ENCODE data around the gene GPC5.

The GPC5 gene

DNA sequence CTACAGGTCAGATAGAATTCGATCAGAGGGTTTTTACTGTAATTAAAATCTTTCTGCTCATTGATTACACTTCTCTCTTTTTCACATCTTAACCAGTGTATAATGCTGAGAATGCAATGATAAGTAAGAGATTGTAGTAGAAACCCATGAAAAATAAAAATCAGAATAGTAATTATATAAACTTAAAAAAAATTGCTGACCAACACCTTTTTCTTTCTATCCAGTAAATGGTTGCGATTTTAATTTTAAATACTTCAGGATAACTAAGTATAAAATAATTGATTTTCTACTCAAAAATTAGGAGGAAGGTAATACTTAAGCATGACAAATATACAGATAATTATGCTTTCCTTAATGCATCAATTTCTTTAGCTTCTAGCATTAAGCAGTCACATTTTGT is 917.6 kb downstream of the GPC5 start:
- H3K9ac ChIP-seq (ENCODE audit: low read depth, low read length) = no peak overlapping the region
- no peaks in the 10 kb centered on the region for H3K9me3 ChIP-seq (ENCODE audit: insufficient read depth, low read depth, low read length)
- H3K36me3 ChIP-seq (ENCODE audit: insufficient read depth, low read length) = no peaks in the 10 kb centered on the region
- H3K27ac ChIP-seq (ENCODE audit: low read depth, low read length) = no peak overlapping the region
- H3K27me3 ChIP-seq (ENCODE audit: insufficient read depth, low read length) = no peaks in the 10 kb centered on the region
- no peaks in the 10 kb centered on the region for H3K4me1 ChIP-seq (ENCODE audit: insufficient read depth, low read length)
- WGBS = no CpG with 5 or more reads among the region's 2 CpGs
- no peak overlapping the region for H3K4me3 ChIP-seq (ENCODE audit: low read length)

DNA sequence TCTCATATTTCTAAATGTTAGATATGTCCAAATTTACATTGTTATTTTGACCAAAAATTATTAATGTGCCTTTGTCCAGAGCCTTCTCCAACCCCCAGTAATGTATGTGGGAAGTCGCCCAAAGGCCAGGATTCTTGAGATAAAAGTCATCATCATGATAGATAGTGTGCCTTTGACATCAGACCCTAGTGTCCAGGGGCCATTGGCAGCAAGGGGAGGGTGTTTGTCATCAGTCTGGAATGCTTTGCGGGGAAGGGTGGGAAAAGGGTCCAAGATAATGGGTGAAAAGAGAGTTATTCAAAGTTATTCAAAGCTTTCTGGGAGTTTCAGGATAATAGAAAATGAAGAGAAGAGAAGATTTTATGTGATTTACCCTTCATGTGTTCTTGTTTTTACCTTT is 918.6 kb downstream of the GPC5 start:
- no peaks in the 10 kb centered on the region for H3K9me3 ChIP-seq (ENCODE audit: insufficient read depth, low read depth, low read length)

DNA sequence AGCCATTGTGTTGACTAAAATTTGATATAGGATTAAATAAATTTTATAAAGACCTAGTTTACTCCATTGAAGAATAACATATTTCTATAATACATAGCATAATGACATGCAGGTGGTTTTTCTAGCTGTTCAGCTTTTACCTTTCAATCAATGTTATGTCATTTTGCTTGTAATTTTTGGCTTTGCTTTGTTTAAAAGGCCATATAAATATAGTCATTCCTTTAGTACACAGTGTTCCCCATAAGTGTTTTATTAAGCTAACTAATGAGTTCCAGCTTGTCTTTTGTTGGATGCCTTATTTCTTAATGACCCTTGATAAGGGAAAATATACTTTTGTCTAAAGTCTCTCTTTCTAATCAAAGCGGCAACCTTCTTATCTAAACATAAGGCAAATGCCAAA is 921.9 kb downstream of the GPC5 start:
- H3K9me3 ChIP-seq (ENCODE audit: insufficient read depth, low read depth, low read length) = no peaks in the 10 kb centered on the region
- no peak overlapping the region for H3K27ac ChIP-seq (ENCODE audit: low read depth, low read length)
- H3K27me3 ChIP-seq (ENCODE audit: insufficient read depth, low read length) = no peaks in the 10 kb centered on the region
- H3K4me3 ChIP-seq (ENCODE audit: low read length) = no peak overlapping the region
- H3K9ac ChIP-seq (ENCODE audit: low read depth, low read length) = no peak overlapping the region
- no peaks in the 10 kb centered on the region for H3K36me3 ChIP-seq (ENCODE audit: insufficient read depth, low read length)
- no peaks in the 10 kb centered on the region for H3K4me1 ChIP-seq (ENCODE audit: insufficient read depth, low read length)
- WGBS = 100% methylated on average over 1 of the region's 1 CpG

More for the DNA sequence above, 918.6 kb downstream of the GPC5 start:
- WGBS = 86% methylated on average over 2 of the region's 2 CpGs
- H3K27ac ChIP-seq (ENCODE audit: low read depth, low read length) = no peak overlapping the region
- H3K4me1 ChIP-seq (ENCODE audit: insufficient read depth, low read length) = no peaks in the 10 kb centered on the region
- no peaks in the 10 kb centered on the region for H3K36me3 ChIP-seq (ENCODE audit: insufficient read depth, low read length)
- no peak overlapping the region for H3K9ac ChIP-seq (ENCODE audit: low read depth, low read length)
- H3K4me3 ChIP-seq (ENCODE audit: low read length) = no peak overlapping the region
- no peaks in the 10 kb centered on the region for H3K27me3 ChIP-seq (ENCODE audit: insufficient read depth, low read length)

DNA sequence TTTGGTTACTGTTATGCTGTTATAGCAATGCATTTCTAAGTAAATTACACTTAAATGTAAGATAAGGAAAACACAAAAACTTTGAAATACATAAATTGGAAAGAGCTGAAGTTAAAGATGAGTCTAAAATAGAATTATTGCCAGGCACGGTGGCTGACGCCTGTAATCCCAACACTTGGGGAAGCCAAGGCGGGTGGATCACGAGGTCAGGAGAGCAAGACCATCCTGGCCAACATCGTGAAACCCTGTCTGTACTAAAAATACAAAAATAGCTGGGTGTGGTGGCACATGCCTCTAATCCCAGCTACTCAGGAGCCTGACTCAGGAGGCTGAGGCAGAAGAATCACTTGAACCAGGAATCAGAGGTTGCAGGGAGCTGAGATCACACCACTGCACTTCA is 922.8 kb downstream of the GPC5 start:
- H3K27me3 ChIP-seq (ENCODE audit: insufficient read depth, low read length) = no peaks in the 10 kb centered on the region
- H3K36me3 ChIP-seq (ENCODE audit: insufficient read depth, low read length) = no peaks in the 10 kb centered on the region
- H3K9ac ChIP-seq (ENCODE audit: low read depth, low read length) = no peak overlapping the region
- no peaks in the 10 kb centered on the region for H3K4me1 ChIP-seq (ENCODE audit: insufficient read depth, low read length)
- no peak overlapping the region for H3K4me3 ChIP-seq (ENCODE audit: low read length)
- H3K27ac ChIP-seq (ENCODE audit: low read depth, low read length) = no peak overlapping the region
- H3K9me3 ChIP-seq (ENCODE audit: insufficient read depth, low read depth, low read length) = no peaks in the 10 kb centered on the region
- 93% methylated on average over 5 of the region's 5 CpGs for WGBS

DNA sequence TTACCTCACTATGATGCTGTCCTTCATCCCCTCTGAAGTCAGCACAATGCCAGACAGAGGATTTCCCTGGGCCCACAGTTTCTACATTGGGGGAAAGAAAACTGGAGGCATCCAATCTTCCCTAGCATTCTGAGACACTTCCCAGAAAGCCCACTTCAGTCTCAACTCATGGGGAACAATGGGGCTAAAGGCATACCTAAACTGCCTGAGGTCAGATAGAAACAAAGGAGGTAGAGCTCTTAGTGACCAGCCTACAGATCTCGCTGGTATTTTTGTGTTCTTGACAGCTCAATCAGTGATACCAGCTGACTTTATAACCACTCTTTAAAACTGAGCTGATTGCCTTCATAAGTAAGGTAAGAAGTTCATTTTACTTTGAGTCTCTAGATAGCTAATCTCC is 947.2 kb downstream of the GPC5 start:
- Histone ChIP-seq H3K4me1 (ENCODE audit: insufficient read depth, low read length) (peaks cover 10% of the 10 kb centered on the region; the same call in 1 of the 2 replicates), H3K27ac (ENCODE audit: low read depth, low read length) (no peak overlapping the region), H3K27me3 (ENCODE audit: insufficient read depth, low read length) (no peaks in the 10 kb centered on the region), H3K9ac (ENCODE audit: low read depth, low read length) (no peak overlapping the region), H3K9me3 (ENCODE audit: insufficient read depth, low read depth, low read length) (no peaks in the 10 kb centered on the region), H3K4me3 (ENCODE audit: low read length) (no peak overlapping the region), H3K36me3 (ENCODE audit: insufficient read depth, low read length) (no peaks in the 10 kb centered on the region)
- 88% methylated on average over 1 of the region's 1 CpG for WGBS

DNA sequence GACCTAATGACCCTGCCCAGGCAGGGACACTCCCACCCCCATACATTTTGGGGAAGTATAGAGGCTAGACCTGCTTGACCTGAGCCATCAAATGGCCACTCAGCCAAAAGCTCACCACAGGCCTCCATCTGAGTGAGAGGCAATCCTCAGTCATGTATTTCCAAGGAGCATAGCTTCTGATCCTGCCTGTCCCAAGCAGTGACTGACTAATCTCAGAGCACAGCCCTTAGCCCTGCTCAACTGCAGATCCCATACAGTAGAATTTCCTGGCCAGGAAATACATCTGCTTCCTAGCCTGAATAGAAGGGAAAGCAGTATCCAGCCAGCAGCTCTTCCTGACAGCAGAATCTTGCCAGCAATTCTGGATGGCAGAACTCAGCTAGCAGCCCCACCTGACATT is 947.6 kb downstream of the GPC5 start:
- Histone ChIP-seq H3K9me3 (ENCODE audit: insufficient read depth, low read depth, low read length) (no peaks in the 10 kb centered on the region), H3K4me3 (ENCODE audit: low read length) (no peak overlapping the region), H3K27me3 (ENCODE audit: insufficient read depth, low read length) (no peaks in the 10 kb centered on the region)

DNA sequence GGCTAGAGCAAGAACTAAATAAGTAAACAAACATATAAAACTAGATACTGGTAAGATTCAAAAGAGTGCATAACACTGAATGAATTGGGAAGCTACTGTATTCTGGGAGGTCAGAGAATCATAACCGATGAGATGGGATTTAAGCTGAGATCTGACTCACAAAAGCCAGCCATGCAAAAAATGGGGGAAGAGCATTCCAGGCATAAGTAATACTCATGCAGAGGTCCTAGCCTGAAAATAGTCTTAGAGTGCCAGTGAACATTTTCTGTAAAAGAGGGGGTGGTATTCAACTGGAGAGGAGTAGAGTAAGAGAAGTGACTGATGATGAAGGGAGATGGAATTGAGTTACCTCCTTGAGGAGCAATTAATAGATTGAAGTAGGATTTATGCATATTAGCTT is 956.2 kb downstream of the GPC5 start:
- Histone ChIP-seq H3K9me3 (ENCODE audit: insufficient read depth, low read depth, low read length) (peaks cover 16% of the 10 kb centered on the region), H3K4me3 (ENCODE audit: low read length) (no peak overlapping the region), H3K27ac (ENCODE audit: low read depth, low read length) (no peak overlapping the region), H3K4me1 (ENCODE audit: insufficient read depth, low read length) (no peaks in the 10 kb centered on the region), H3K36me3 (ENCODE audit: insufficient read depth, low read length) (no peaks in the 10 kb centered on the region), H3K9ac (ENCODE audit: low read depth, low read length) (no peak overlapping the region), H3K27me3 (ENCODE audit: insufficient read depth, low read length) (no peaks in the 10 kb centered on the region)
- 92% methylated on average over 1 of the region's 1 CpG for WGBS

More for the DNA sequence above, 947.6 kb downstream of the GPC5 start:
- no peaks in the 10 kb centered on the region for H3K36me3 ChIP-seq (ENCODE audit: insufficient read depth, low read length)
- H3K9ac ChIP-seq (ENCODE audit: low read depth, low read length) = no peak overlapping the region
- H3K27ac ChIP-seq (ENCODE audit: low read depth, low read length) = no peak overlapping the region
- peaks cover 10% of the 10 kb centered on the region; the same call in 1 of the 2 replicates for H3K4me1 ChIP-seq (ENCODE audit: insufficient read depth, low read length)

DNA sequence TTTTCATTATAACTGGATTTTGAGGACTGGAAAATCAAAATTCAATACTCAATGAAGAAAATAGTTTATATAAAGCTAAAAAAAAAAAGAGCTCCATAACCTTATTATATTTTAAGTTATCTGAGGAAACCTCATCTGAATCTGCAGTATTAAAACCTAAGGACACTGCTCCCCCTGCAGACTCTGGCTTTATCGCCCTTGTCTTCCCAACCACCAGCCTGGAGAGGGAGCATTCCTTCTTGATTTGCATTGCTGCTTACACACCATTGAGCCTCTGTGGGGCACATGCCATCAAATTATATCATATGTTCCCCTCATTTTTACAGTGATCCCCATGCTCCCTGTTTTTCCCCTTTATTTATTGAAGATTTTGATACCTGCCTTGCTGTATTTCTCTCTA is 956.8 kb downstream of the GPC5 start:
- Histone ChIP-seq H3K9me3 (ENCODE audit: insufficient read depth, low read depth, low read length) (peaks cover 22% of the 10 kb centered on the region), H3K4me3 (ENCODE audit: low read length) (no peak overlapping the region), H3K27me3 (ENCODE audit: insufficient read depth, low read length) (no peaks in the 10 kb centered on the region), H3K4me1 (ENCODE audit: insufficient read depth, low read length) (no peaks in the 10 kb centered on the region), H3K9ac (ENCODE audit: low read depth, low read length) (no peak overlapping the region), H3K36me3 (ENCODE audit: insufficient read depth, low read length) (no peaks in the 10 kb centered on the region), H3K27ac (ENCODE audit: low read depth, low read length) (no peak overlapping the region)
- 28% methylated on average over 1 of the region's 1 CpG for WGBS

DNA sequence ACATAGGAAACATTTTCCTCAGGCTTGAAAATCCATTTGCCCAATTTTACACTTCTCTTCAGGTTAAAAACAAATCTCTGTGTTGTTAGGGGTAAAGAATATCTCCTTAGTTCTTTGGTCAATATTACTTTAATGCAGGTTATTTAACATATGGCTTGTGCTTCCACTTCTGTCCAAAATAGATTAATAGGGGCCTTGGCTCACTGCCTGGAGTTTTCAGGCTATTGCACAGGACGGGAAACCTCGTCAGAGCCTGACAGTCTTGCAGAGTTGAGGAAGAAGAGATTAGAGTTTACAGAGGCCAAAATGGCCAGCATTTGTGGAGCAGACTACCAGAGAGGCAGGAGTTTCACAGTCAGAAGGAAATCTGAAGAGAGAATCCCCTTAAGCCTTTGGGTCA is 964.3 kb downstream of the GPC5 start:
- no peaks in the 10 kb centered on the region; the same call in 1 of the 2 replicates for H3K4me1 ChIP-seq (ENCODE audit: insufficient read depth, low read length)
- WGBS = 82% methylated on average over 2 of the region's 2 CpGs
- no peaks in the 10 kb centered on the region for H3K36me3 ChIP-seq (ENCODE audit: insufficient read depth, low read length)
- no peaks in the 10 kb centered on the region for H3K27me3 ChIP-seq (ENCODE audit: insufficient read depth, low read length)
- no peak overlapping the region for H3K27ac ChIP-seq (ENCODE audit: low read depth, low read length)
- H3K9me3 ChIP-seq (ENCODE audit: insufficient read depth, low read depth, low read length) = peaks cover 23% of the 10 kb centered on the region
- no peak overlapping the region for H3K4me3 ChIP-seq (ENCODE audit: low read length)
- H3K9ac ChIP-seq (ENCODE audit: low read depth, low read length) = no peak overlapping the region

DNA sequence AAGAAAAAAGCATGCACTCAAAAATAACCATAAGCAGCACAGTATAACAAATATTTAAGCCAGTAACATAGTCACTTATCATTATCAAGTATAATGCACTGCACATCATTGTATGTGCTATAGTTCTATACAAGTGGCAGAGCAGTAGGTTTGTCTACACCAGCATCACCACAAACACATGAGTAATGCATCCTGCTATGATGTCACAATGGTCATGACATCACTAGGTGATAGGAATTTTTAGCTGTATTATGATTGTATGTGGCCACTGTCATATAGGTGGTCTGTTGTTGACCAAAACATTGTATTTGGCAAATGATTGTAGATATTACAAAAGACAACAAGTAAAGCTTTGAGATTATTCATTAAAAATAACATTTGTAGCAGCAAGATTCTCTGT is 967.5 kb downstream of the GPC5 start:
- H3K9me3 ChIP-seq (ENCODE audit: insufficient read depth, low read depth, low read length) = no peaks in the 10 kb centered on the region
- no peak overlapping the region for H3K9ac ChIP-seq (ENCODE audit: low read depth, low read length)
- H3K27ac ChIP-seq (ENCODE audit: low read depth, low read length) = no peak overlapping the region
- no peaks in the 10 kb centered on the region for H3K27me3 ChIP-seq (ENCODE audit: insufficient read depth, low read length)
- no peaks in the 10 kb centered on the region; the same call in 1 of the 2 replicates for H3K4me1 ChIP-seq (ENCODE audit: insufficient read depth, low read length)
- no peaks in the 10 kb centered on the region for H3K36me3 ChIP-seq (ENCODE audit: insufficient read depth, low read length)
- H3K4me3 ChIP-seq (ENCODE audit: low read length) = no peak overlapping the region

DNA sequence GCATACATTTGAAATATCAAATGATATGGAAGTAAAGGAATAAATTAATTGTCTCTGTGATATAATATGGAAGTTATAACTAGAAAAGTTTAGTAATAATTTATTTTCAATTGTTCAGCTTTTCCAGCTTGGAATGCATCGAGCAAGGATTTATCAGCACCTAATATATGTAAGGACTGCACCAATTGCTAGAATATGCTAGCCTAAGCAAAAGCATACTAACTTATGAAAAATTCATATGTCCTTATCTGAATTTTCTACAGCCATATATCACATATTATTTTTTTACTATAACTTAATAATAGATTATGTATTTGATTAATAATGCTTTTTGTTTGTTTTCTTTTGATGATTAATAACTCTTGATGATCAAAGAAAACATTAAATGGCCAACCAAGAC is 979.0 kb downstream of the GPC5 start:
- H3K27me3 ChIP-seq (ENCODE audit: insufficient read depth, low read length) = no peaks in the 10 kb centered on the region
- WGBS = 100% methylated on average over 1 of the region's 1 CpG
- no peak overlapping the region for H3K4me3 ChIP-seq (ENCODE audit: low read length)
- no peak overlapping the region for H3K9ac ChIP-seq (ENCODE audit: low read depth, low read length)
- H3K36me3 ChIP-seq (ENCODE audit: insufficient read depth, low read length) = no peaks in the 10 kb centered on the region
- H3K27ac ChIP-seq (ENCODE audit: low read depth, low read length) = no peak overlapping the region
- no peaks in the 10 kb centered on the region for H3K4me1 ChIP-seq (ENCODE audit: insufficient read depth, low read length)
- H3K9me3 ChIP-seq (ENCODE audit: insufficient read depth, low read depth, low read length) = no peaks in the 10 kb centered on the region

DNA sequence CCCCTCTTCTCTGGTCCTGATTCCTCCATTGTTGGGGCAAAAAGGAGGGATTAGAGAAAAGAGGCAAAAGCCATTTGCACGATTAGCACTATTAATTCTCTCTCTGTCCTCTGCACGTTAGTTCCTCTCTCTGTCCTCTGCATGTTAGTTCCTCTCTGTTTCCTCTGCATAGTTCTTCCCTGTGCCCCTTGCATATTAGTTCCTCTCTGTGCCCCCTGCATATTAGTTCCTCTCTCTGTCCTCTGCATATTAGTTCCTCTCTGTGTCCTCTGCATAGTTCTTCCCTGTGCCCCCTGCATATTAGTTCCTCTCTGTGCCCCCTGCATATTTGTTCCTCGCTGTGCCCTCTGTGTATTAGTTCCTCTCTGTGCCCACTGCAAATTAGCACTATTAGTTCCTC is 981.0 kb downstream of the GPC5 start:
- no peaks in the 10 kb centered on the region for H3K27me3 ChIP-seq (ENCODE audit: insufficient read depth, low read length)
- no peak overlapping the region for H3K4me3 ChIP-seq (ENCODE audit: low read length)
- H3K4me1 ChIP-seq (ENCODE audit: insufficient read depth, low read length) = no peaks in the 10 kb centered on the region
- 86% methylated on average over 3 of the region's 3 CpGs for WGBS
- H3K27ac ChIP-seq (ENCODE audit: low read depth, low read length) = no peak overlapping the region
- H3K36me3 ChIP-seq (ENCODE audit: insufficient read depth, low read length) = no peaks in the 10 kb centered on the region
- H3K9ac ChIP-seq (ENCODE audit: low read depth, low read length) = no peak overlapping the region
- H3K9me3 ChIP-seq (ENCODE audit: insufficient read depth, low read depth, low read length) = no peaks in the 10 kb centered on the region

Measured in HUES64 (cell line).